Fibroblast of villous mesenchyme (primary cell): ENCODE data around the gene FBLN5. TPM values are rescaled to one million over a fixed set of nuclear protein-coding genes. Genes with fewer than 3 reads are reported as not detected.

ENCODE experiments used
- DNase-seq: peaks from one replicate; pipeline ENCODE4 v3.0.0-alpha.2; 2010; ENCODE audit warnings: low read depth
- H3K4me3 ChIP-seq: 2 replicates; pipeline ENCODE4 v1.5.1; 2011; ENCODE audit warnings: low read depth, mild to moderate bottlenecking, low read length
- CTCF ChIP-seq: IDR thresholded peaks from 2 replicates; pipeline ENCODE4 v1.5.1; 2012; ENCODE audit warnings: low read depth, mild to moderate bottlenecking, low read length; ENCODE audit not compliant: insufficient read depth
- total RNA-seq: library from RNA; depleted of rRNA; stranded (reverse); fragments of >200 nt; gene quantifications from 2 replicates; pipeline ENCODE4 v1.2.3, GENCODE V29; 2012

FBLN5 gene
- total RNA-seq, 1 donor, result 77.7 TPM

- no peak overlapping the region for H3K4me3 ChIP-seq
- no peak for DNase-seq
- TF ChIP-seq CTCF, result no peak
Observed at GRCh38 chr14:91910196-91910595, 37.3 kb downstream of the FBLN5 start.

- H3K4me3 ChIP-seq, result no peak overlapping the region
- no peak for DNase-seq
- TF ChIP-seq CTCF, result no peak
Observed at GRCh38 chr14:91906374-91906773, 41.1 kb downstream of the FBLN5 start.

- no peak for DNase-seq
- no peak overlapping the region for H3K4me3 ChIP-seq
- TF ChIP-seq CTCF, result no peak
Observed at GRCh38 chr14:91904956-91905645, 42.4 kb downstream of the FBLN5 start.

GRCh38 chr14:91904483-91904882, 43.0 kb downstream of the FBLN5 start:
- no peak for DNase-seq
- H3K4me3 ChIP-seq, result no peak overlapping the region
- TF ChIP-seq CTCF, result no peak

- H3K4me3 ChIP-seq, result no peak overlapping the region
- DNase-seq, result no peak
- no peak for TF ChIP-seq CTCF
Observed at GRCh38 chr14:91903070-91903469, 44.4 kb downstream of the FBLN5 start.

- DNase-seq, result no peak
- TF ChIP-seq CTCF, result no peak
- no peak overlapping the region for H3K4me3 ChIP-seq
Observed at GRCh38 chr14:91902336-91902735, 45.2 kb downstream of the FBLN5 start.
